GM12874 (cell line): ENCODE measurements around the gene EXOC6B.

Source experiments
- TF ChIP-seq, protein P1 (sequence below): IDR thresholded peaks from 2 replicates; pipeline ENCODE4 v1.5.1; 2011; ENCODE audit warnings: low read depth, mild to moderate bottlenecking, control low read depth, low read length, moderate library complexity; ENCODE audit not compliant: insufficient read depth

EXOC6B gene

GRCh38 chr2:72139471-72139873 is 686.4 kb downstream of the EXOC6B start:
- TF ChIP-seq, protein P1, sequence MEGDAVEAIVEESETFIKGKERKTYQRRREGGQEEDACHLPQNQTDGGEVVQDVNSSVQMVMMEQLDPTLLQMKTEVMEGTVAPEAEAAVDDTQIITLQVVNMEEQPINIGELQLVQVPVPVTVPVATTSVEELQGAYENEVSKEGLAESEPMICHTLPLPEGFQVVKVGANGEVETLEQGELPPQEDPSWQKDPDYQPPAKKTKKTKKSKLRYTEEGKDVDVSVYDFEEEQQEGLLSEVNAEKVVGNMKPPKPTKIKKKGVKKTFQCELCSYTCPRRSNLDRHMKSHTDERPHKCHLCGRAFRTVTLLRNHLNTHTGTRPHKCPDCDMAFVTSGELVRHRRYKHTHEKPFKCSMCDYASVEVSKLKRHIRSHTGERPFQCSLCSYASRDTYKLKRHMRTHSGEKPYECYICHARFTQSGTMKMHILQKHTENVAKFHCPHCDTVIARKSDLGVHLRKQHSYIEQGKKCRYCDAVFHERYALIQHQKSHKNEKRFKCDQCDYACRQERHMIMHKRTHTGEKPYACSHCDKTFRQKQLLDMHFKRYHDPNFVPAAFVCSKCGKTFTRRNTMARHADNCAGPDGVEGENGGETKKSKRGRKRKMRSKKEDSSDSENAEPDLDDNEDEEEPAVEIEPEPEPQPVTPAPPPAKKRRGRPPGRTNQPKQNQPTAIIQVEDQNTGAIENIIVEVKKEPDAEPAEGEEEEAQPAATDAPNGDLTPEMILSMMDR, result no peak

DNA sequence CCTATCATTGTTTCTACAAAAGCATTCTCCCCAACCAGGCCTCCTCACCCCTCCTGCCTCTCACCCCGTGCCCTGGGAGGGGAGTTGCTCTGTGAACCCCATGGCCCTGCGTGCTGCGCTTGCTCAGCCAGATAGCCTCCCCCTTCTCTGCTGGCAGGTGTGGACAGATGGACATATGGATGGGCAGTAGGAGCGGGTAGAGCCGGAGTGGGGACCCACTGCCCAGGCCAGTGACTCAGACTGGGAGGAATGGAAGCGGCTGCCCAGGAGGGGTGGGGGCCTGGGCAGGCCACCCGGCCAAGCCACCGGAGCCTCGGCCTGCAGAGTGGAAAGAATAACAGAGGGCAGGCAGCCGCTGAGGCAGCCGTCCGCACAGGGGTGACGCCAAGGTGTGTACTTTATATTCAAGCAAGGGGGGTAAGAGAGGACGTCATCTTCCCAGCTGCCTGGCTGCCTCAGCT is 686.9 kb downstream of the EXOC6B start:
- TF ChIP-seq, protein P1, result no peak

- TF ChIP-seq, protein P1, result no peak
Observed at GRCh38 chr2:72138011-72138881, 687.6 kb downstream of the EXOC6B start.

- TF ChIP-seq, protein P1, result peak; percentile 95
Observed at GRCh38 chr2:72137498-72138010, 688.3 kb downstream of the EXOC6B start.

- TF ChIP-seq, protein P1, result no peak
Observed at GRCh38 chr2:72136933-72137497, 688.8 kb downstream of the EXOC6B start.

- TF ChIP-seq, protein P1, result no peak
Observed at GRCh38 chr2:72136331-72136730, 689.5 kb downstream of the EXOC6B start.

DNA sequence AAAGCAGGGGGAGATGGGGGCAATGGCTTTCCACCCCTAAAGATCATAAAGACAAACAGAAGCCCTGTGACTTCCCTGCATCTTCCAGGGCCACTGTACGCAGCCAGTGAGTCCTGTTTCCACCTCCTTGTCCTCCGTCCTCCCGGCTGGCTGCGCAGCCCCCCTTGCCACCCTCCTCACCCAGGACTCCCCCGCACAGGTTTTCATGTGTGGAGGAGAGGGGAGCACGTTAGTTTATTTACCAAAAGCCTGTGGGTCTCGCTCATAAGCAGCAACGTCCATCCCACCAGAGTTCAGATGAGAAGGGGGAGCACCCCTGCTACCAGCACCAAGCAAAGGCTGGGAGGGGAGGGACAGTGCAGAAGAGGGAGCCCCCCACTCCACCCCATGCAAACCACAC is 689.9 kb downstream of the EXOC6B start:
- TF ChIP-seq, protein P1, result no peak
